Activated effector memory CD4-positive, alpha-beta T cell treated with anti-CD3 and anti-CD28 coated beads, Interleukin-2, amount 50 U/mL, for 16 hours (primary cell): ENCODE measurements around the gene OR10G3.

ENCODE experiments used
- DNase-seq: peaks from one replicate; pipeline ENCODE4 v3.0.0-alpha.2; 2020

Gene OR10G3

GRCh38 chr14:21535545-21536417, 44.1 kb downstream of the OR10G3 start:
- DNase-seq = no peak

- DNase-seq = no peak
Measured at GRCh38 chr14:21534576-21534975, 45.3 kb downstream of the OR10G3 start.

DNA sequence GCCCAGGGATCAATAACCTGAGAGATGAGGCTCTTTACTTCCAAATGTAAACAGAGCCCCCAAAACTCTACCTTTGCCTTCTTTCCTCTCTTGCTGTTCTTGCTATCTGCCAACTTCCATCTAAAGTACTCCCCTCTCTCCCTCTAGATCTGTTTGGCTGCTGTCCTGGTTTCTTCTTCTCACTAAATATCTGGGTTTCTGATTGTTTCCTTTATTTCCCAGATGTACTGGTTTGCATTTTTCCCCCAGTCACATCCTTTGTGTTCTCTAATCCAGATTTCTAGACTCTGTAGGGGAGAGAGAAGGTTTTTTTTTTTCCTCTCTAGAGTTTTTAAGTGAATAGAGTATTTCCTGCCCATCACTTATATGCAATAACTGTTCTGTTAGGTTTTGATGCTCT, 46.6 kb downstream of the OR10G3 start:
- DNase-seq = no peak

- no peak for DNase-seq
Measured at GRCh38 chr14:21529515-21529914, 50.4 kb downstream of the OR10G3 start.

DNA sequence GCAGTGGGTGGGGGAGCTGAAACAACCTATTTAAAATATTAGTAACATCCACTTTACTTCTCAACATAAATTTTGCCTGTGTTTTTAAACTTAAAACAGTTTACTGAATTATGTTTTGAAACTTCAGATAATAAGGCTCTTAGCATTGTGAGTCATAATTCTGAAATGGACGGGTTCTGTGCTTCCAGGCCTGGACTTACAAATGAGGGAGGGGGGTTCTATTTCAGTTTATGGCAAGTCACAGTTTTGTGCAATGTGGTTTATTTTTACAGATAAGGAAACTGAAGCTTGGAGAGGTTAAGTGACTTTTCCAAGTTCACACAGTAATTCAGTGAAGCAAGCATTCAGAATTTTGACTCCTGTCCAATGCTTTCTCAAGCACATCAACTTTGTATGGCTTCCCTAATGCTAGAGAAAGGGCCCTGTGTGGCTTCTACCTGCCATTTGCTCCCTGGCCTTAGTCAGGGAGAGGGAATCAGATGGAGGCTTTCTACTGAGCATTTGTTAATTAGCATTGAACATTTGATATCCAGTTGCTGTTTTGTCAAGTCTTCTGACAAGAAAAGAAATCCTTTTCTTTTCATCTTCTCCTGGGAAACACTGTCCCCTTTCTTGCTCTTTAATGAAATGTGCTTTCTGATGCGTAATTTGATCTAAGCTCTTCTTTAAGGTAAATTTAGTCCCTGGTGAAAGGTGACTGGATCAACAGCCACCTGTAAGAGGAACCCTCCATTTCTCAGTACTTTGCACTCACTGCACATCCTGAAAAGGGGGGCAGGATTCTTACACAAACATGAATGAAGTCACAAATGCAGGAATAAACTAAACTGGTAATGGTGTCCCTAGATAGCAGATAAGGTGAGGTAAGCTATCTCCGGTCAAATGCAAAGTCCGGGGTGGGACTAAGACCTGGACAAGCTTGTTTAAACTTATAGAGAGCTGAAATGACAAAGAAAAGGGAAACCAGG, 51.2 kb downstream of the OR10G3 start:
- no peak for DNase-seq

- DNase-seq = no peak
Measured at GRCh38 chr14:21527318-21527679, 52.6 kb downstream of the OR10G3 start.

DNA sequence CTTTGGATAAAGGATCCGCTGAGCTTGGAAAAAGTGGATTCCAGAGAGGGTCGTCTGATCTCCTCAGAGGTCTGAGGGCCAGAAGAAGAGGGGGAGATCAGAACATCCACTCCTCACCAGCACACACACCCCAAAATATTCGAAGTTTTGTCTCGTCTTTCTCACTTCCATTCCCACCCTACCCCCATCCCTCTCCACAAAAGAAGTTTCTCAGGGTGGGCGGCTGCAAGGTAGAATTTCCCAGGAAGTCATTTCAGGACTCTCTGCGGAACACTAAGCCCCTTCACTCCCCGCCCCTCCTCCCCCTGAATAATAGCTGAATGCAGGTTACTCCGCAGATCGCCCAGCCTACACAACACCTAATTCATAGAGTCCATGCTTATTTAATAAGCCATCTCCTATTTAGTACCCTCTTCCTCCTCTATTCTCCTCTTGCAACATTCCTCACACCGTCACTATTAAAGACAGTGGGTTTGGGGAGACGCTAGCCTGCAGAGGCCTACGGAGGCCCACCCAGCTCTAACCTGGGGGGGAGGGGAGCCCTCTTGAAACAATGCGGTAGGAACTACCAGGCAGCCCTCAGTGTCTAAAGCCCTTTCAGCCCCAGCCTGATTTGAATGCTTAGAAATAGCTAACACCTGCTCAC, 53.1 kb downstream of the OR10G3 start:
- DNase-seq = no peak

DNA sequence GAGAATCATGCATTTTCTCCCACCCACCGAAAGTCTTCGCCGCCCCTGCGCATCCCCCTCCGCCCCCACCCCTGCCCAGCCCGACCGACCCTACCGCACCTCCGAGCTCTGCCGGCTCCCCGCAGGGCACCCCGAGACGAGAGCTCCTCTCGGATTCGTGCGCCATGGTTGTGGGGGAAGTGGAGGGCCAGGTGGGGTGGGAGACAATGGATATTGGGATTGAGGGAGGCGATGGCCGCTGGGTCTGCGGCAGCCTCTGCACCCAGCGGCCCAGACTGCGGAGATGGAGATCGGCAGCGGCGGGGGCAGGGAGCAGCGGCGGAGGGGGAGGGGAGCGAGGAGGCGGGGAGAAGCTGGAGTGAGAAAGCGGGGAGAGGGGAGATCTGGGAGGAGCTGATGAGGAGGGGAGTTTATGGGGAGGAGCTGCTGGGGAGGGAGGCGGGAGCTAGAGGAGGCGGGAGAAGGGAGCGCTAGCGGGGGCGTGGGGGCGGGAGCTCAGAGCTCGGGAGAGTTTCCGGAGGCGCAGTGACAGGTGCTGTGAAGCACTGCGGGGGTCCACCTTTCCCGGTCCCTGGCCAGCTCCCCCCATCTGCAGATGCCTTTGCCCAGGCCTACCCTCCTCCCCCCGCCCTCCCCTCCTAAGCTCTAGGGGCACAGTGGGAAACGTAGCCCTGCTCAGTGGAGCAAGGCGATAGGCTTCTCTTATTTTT, 53.8 kb downstream of the OR10G3 start, which contains the start of gene SALL2:
Gene SALL2 (minus strand): TSS at position 385 of the 710 bp plus-strand sequence. CDS start 219 bp downstream, at position 166.
- peak; percentile 86 for DNase-seq

GRCh38 chr14:21525571-21525961, 54.3 kb downstream of the OR10G3 start:
- no peak for DNase-seq

DNA sequence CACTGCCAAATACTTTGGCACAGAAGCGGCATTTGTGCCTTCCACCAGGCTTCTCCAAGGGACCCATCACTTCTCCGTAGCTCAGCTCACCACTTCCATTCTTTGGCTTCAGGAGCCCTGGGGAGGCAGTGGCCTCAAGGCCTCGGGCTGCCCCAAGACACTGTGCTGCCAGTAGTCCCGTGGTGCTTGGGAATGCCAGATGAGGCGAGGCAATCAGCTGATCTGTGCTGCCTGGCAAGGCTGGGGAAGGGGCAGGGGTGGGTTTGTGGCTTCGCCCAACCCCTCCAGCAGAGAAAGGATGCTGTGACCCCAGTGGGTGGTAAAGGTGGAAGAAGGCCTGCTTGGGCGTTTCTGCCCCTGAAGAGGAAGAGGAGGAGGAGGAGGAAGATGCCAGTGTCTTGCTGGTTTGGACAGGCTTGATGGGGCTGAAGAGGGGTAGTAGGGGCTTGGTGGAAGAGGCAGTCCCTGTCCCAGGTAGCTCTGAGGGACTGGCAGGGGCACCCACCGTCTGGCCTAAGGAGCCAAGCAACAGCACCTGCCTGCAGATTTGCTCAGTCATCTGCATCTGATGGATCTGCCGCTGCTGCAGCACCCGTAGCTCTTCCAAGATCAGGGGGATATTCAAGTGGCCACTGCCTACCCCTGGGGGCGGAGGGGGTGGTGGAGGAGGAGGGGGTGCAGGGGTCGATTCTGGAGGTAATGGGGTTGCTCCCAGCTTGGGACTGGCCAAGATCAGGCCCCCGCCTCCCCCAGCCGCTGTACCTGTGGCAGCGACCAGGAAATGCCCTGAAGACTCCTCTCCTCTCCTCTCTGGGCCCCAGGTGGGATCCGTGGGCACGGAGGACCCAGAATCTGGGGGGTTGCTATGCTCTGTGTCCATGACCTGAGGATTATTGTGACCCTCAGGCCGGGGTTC, 55.0 kb downstream of the OR10G3 start:
- DNase-seq = no peak

- DNase-seq = no peak
Measured at GRCh38 chr14:21523203-21523602, 56.7 kb downstream of the OR10G3 start.

GRCh38 chr14:21521501-21521900, 58.4 kb downstream of the OR10G3 start:
- DNase-seq = no peak

- no peak for DNase-seq
Measured at GRCh38 chr14:21520767-21521166, 59.1 kb downstream of the OR10G3 start.

GRCh38 chr14:21518725-21519124, 61.2 kb downstream of the OR10G3 start:
- no peak for DNase-seq
